Measurements from ENCODE around the gene AFF2.

The AFF2 gene

GRCh38 chrX:148592595-148592994 is 92.2 kb downstream of the AFF2 start:
- DNase-seq, result no peak

GRCh38 chrX:148593146-148593545 is 92.7 kb downstream of the AFF2 start:
- no peak for DNase-seq

- DNase-seq, result no peak
Measured at GRCh38 chrX:148593987-148594386, 93.6 kb downstream of the AFF2 start.

GRCh38 chrX:148599404-148599803 is 99.0 kb downstream of the AFF2 start:
- no peak for DNase-seq

- no peak for DNase-seq
Measured at GRCh38 chrX:148600131-148600530, 99.7 kb downstream of the AFF2 start.

GRCh38 chrX:148600581-148600980 is 100.2 kb downstream of the AFF2 start:
- no peak for DNase-seq

- DNase-seq, result no peak
Measured at GRCh38 chrX:148601034-148601433, 100.6 kb downstream of the AFF2 start.

GRCh38 chrX:148609515-148610327 is 109.3 kb downstream of the AFF2 start:
- DNase-seq, result no peak

GRCh38 chrX:148610328-148610698 is 109.9 kb downstream of the AFF2 start:
- no peak for DNase-seq

GRCh38 chrX:148611993-148612392 is 111.6 kb downstream of the AFF2 start:
- no peak for DNase-seq

- no peak for DNase-seq
Measured at GRCh38 chrX:148612431-148612830, 112.0 kb downstream of the AFF2 start.

- DNase-seq, result no peak
Measured at GRCh38 chrX:148613636-148614035, 113.2 kb downstream of the AFF2 start.

- DNase-seq, result no peak
Measured at GRCh38 chrX:148615491-148615890, 115.1 kb downstream of the AFF2 start.

GRCh38 chrX:148618470-148619445 is 118.3 kb downstream of the AFF2 start:
- DNase-seq, result no peak

GRCh38 chrX:148620023-148620422 is 119.6 kb downstream of the AFF2 start:
- DNase-seq, result no peak

- no peak for DNase-seq
Measured at GRCh38 chrX:148624951-148625474, 124.6 kb downstream of the AFF2 start.

GRCh38 chrX:148628621-148629020 is 128.2 kb downstream of the AFF2 start:
- no peak for DNase-seq

- no peak for DNase-seq
Measured at GRCh38 chrX:148629434-148629833, 129.0 kb downstream of the AFF2 start.

- DNase-seq, result no peak
Measured at GRCh38 chrX:148632444-148632843, 132.0 kb downstream of the AFF2 start.

GRCh38 chrX:148633218-148633908 is 132.9 kb downstream of the AFF2 start:
- no peak for DNase-seq

- no peak for DNase-seq
Measured at GRCh38 chrX:148634591-148634990, 134.2 kb downstream of the AFF2 start.

- no peak for DNase-seq
Measured at GRCh38 chrX:148643460-148643859, 143.0 kb downstream of the AFF2 start.

GRCh38 chrX:148647651-148648050 is 147.2 kb downstream of the AFF2 start:
- DNase-seq, result no peak
